ENCODE results near the gene BCR. TPM values are rescaled to one million over a fixed set of nuclear protein-coding genes. Genes with fewer than 3 reads are reported as not detected.

Gene BCR
- total RNA-seq, 1 donor from 2014 or later: 57.2 TPM

DNA sequence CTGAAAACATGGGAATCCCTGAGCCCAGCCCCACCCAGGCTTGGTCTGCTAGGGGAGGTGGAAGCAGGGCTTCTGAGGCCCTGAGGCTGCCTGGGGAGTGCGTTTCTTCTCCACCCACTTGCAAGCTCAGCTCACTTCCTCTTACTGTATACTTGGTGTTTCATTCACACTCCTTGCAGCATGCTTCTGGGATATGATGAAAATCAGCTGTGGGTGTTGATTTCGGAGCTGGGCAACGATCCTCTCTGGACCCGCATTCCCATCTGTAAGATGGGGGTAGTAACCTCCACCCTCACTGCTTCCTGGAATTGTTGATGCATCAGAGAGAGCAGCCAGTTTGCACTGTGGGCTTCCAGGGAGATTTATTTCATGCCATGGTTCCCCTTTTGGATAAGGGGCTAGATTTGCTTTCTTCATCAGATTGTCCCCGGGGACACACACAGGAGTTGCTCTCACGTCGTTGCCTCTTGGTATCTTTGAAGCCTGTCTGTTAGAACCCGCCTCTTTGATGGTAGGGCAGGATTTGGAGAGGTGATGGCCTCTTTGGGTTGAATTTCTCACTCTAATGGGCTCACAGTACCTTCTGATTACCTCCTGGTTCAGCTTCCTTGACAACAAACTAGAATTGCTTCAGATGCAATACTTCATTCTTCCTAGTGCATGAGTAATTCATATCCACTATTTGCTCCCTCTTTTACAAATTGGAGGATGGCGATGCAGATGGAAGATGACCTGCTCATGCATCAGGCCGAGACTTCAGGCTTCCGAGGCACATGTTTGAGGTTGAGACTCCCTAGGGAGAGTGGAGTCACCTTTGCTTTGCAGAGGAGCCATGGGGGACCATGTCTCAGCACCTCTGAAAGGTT lies 40.4 kb downstream of the BCR start:
- peak; percentile 59 for DNase-seq
- intact Hi-C loops (cut with DNase I): no loop called here
- no peaks in the 10 kb centered on the region for H3K9me3 ChIP-seq
- no peaks in the 10 kb centered on the region for H3K27me3 ChIP-seq (ENCODE audit: low read depth)
- H3K4me3 ChIP-seq: no peak overlapping the region
- H3K27ac ChIP-seq: peak overlapping the region; percentile 80
- peaks cover 100% of the 10 kb centered on the region for H3K4me1 ChIP-seq
- TF ChIP-seq, protein P1, sequence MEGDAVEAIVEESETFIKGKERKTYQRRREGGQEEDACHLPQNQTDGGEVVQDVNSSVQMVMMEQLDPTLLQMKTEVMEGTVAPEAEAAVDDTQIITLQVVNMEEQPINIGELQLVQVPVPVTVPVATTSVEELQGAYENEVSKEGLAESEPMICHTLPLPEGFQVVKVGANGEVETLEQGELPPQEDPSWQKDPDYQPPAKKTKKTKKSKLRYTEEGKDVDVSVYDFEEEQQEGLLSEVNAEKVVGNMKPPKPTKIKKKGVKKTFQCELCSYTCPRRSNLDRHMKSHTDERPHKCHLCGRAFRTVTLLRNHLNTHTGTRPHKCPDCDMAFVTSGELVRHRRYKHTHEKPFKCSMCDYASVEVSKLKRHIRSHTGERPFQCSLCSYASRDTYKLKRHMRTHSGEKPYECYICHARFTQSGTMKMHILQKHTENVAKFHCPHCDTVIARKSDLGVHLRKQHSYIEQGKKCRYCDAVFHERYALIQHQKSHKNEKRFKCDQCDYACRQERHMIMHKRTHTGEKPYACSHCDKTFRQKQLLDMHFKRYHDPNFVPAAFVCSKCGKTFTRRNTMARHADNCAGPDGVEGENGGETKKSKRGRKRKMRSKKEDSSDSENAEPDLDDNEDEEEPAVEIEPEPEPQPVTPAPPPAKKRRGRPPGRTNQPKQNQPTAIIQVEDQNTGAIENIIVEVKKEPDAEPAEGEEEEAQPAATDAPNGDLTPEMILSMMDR (IDR thresholded peaks at IDR 0.05): no peak
- peak; percentile 53 to 59 for ATAC-seq
- H3K36me3 ChIP-seq: no peaks in the 10 kb centered on the region

DNA sequence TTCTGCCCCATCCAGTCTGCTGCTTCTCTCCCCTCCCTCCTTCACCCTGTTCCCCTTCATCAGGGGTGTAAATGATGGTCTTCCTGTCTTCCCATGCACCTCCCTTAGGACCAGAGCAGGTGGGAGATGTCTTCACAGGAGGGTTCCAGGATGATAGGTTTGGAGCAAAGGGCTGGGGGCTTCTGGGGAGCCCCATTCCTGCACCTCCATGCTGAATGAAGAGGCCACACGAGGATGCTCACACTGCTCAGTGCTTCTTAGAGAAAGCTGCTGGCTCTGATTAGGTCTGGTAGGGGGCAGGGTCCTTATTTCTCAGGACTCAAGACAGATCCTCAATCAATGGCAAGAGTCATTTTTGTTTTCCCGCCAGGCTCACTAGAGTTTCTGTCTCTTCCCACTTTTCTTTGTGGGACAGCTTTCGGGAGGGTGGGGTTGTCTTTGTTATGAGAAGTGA lies 41.1 kb downstream of the BCR start:
- DNase-seq (no peak), ATAC-seq (no peak)
- intact Hi-C loops (cut with DNase I): no loop called here
- Histone ChIP-seq H3K4me3 (no peak overlapping the region), H3K27ac (no peak overlapping the region), H3K9me3 (no peaks in the 10 kb centered on the region), H3K4me1 (peaks cover 100% of the 10 kb centered on the region), H3K27me3 (ENCODE audit: low read depth) (no peaks in the 10 kb centered on the region), H3K36me3 (no peaks in the 10 kb centered on the region)
- TF ChIP-seq, protein P1 (IDR thresholded peaks at IDR 0.05): no peak

DNA sequence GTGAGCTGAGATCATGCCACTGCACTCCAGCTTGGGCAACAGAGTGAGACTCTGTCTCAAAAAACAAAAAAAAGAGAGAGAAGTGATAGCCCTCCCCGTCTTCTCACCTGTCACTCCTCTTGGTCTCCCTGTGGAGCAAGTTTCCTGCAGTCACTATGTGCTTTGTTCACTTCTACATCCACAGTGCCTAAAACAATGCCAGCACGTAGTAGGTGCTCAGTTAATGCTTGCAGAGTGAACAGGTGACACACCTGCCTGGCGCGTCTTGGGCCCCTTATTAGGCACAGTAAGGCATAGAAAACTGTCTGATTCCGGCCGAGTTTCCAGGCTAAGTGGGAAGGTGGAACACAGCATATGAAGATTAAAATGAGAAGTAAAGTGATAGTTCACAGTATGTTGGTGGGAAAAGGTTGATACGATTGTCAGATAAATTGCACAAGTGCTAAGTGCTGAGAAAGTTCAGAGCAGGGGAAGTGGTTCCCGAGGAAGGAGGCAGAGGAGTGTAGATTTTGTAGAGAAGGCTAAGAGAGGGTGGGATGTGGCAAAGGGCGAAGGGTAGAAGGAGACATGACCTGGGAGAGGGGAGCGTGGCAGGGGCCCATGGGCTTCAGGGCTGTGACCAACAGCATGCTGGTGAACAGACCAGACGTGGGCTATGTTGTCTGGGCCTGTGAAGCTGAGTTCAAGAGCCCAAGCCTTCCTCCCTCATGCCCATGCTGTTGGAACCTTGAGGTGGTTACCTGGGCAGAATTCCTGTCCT lies 41.9 kb downstream of the BCR start:
- DNase-seq: peak; percentile 41
- ATAC-seq: no peak
- Histone ChIP-seq H3K4me1 (peaks cover 100% of the 10 kb centered on the region), H3K36me3 (no peaks in the 10 kb centered on the region), H3K27ac (peak overlapping the region; percentile 64), H3K27me3 (ENCODE audit: low read depth) (no peaks in the 10 kb centered on the region), H3K9me3 (no peaks in the 10 kb centered on the region), H3K4me3 (no peak overlapping the region)
- intact Hi-C loops (cut with DNase I): no loop called here
- TF ChIP-seq, protein P1 (IDR thresholded peaks at IDR 0.05): no peak

DNA sequence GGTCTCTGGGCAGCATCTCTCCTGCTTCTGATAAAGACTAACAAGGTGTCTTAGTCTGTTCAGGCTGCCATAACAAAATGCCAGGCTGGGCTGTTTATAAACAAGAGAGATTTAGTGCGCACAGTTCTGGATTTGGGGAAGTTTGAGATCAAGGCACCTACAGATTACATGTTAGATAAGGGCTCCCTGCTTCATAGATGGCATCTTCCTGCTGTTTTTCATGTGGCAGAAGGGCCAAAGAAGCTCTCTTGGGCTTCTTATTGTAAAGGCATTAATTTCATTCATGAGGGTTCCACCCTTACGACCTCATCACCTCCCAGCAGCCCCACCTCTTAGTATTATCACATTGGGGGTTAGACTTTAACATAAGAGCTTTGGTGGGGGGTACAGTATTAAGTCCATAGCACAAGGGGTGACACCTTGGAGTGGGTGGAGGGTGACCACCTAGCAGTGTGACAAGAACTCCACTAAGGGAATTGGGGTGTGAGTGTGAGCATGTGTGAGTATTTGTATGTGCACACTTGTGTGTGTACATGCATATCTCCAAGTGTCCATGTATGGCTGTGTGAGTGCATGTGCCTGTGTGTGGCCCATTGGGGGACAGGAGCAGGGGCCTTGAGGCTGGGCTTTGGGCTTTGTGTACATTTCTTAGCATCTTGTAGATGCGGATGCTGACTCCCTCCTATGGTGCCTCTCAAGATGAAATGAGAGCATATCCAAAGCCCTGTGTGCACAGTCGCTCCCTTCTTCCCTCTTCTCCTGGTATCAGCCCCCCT lies 42.7 kb downstream of the BCR start:
- H3K27me3 ChIP-seq (ENCODE audit: low read depth): no peaks in the 10 kb centered on the region
- TF ChIP-seq, protein P1 (IDR thresholded peaks at IDR 0.05): no peak
- no peaks in the 10 kb centered on the region for H3K36me3 ChIP-seq
- no peaks in the 10 kb centered on the region for H3K9me3 ChIP-seq
- ATAC-seq (no peak), DNase-seq (peak; percentile 20)
- H3K4me1 ChIP-seq: peaks cover 99% of the 10 kb centered on the region
- intact Hi-C loops (cut with DNase I): no loop called here
- peak overlapping the region; percentile 64 for H3K27ac ChIP-seq
- no peak overlapping the region for H3K4me3 ChIP-seq
